GM12872 (cell line): ENCODE results near the gene FFAR2.

Source experiments
- CTCF ChIP-seq: IDR thresholded peaks from 3 replicates; pipeline ENCODE4 v1.5.1; 2011; ENCODE audit warnings: low read depth, mild to moderate bottlenecking, low read length, moderate library complexity; ENCODE audit not compliant: insufficient read depth

Gene FFAR2

GRCh38 chr19:35447606-35448469 is at the start of gene FFAR2:
TSS of gene FFAR2 (plus strand) at chr19:35448257. CDS start at chr19:35449715, 1,458 bp downstream.
- no peak for TF ChIP-seq CTCF

- no peak for TF ChIP-seq CTCF
Measured at GRCh38 chr19:35398570-35398969, 49.5 kb upstream of the FFAR2 start.

GRCh38 chr19:35399231-35399630 is 48.8 kb upstream of the FFAR2 start:
- TF ChIP-seq CTCF: no peak

GRCh38 chr19:35399948-35400772 is 47.9 kb upstream of the FFAR2 start:
- TF ChIP-seq CTCF: no peak

GRCh38 chr19:35400773-35401100 is 47.3 kb upstream of the FFAR2 start:
- TF ChIP-seq CTCF: no peak

GRCh38 chr19:35403116-35403760 is 44.8 kb upstream of the FFAR2 start:
- no peak for TF ChIP-seq CTCF
